Measurements from ENCODE around the gene DLG1.
"Not testable (repeated sequence)": the region's sequence is repeated elsewhere in the genome, so short reads cannot be mapped to it uniquely, and the experiment has no call there.

The DLG1 gene

DNA sequence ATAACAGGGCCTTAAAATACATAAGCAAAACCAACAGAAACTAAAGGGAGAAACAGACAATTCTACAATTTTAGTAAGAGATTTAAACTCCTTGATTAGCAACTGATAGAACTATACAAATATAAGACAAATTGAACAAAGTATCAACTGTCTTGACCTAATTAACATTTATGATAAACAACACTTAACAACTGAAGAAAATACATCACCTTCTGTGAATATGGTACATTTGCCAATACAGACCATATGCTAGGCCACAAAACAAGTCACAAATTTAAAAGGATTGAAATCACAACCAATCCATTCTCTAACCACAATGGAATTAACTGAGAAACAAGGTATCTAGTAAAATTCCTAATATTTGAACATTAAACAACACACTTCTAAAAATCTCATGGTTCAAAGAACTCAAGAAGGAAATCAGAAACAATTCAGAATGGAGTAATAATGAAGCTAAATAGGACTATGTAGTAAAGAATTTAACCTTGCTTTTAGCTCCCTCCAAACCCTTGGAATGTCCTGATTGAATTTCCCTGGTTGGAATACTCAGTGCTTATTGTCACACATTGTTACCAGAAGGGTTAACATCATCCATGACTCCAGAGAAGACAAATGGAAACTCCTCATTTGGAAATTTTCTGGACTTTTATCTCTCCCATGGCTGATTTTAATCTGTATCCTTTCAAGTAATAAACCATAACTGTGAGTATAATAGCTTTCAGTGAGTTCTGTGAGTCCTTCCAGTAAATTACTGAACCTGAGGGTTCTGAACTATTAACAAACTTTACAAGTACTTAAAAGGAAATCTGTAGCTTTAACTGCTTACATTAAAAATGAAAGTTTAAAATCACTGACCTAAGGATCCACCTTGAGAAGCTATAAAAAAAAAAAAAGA, 88.8 kb downstream of the DLG1 start:
- DNase-seq (ENCODE audit: low spot score): no peak

- no peak for DNase-seq (ENCODE audit: low spot score)
These were observed 91.5 kb downstream of the DLG1 start for GRCh38 chr3:197206913-197207312.

DNA sequence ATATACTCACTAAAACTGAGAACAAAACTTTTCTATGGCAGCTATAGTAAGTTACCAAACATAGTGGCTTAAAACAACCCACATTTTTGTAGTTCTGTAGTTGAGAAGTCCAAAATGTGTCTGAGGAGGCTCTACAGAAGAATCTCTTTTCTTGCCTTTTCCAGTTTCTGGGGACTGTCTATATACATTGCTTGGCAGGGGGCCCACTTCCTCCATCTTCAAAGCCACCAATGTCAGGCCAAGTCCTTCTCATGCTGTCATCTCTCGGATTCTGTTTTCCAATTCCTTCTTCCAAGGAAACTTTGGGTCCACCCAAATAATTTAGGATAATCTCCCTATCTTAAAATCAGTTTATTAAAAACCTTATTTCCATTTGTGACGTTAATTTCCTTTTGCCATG, 92.7 kb downstream of the DLG1 start:
- DNase-seq (ENCODE audit: low spot score): no peak

GRCh38 chr3:197205265-197205664, 93.1 kb downstream of the DLG1 start:
- no peak for DNase-seq (ENCODE audit: low spot score)

DNA sequence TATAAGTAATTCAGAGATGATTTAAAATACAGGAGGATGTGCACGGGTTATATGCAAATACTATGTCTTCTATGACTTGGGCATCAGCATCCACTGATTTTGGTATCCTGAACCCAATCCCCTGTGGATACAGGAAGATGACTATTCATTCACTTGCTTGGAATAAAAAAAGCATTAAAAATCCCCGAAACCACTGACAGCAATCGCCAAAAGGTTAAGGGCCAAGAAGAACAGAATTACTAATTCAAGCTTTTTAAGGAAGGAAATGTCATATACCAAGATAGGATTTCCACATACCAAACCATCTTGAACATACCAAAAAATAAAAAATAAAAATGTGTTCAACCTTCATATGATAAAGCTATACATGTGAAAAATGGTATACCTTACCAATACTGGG, 93.7 kb downstream of the DLG1 start:
- DNase-seq (ENCODE audit: low spot score): no peak

DNA sequence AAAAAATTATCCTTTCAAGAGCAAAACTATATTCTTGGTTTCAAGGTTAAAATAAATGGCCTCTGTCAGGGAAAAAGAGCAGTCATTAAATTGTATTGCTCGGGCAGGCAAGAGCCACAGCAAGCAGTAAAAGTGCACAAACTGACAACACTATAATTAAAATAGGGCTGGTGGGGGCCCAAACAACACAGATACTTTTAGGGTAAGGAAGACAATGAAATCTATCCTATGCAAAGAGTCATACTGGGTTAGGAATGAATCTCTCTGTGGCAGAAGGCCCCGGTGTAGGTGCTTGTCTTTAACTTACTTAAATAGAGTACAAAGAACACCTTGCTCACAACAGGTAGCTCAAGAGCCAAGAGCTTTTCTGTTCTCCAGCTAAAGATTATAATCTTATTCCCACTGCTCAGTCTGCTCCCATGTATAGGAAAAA, 94.7 kb downstream of the DLG1 start:
- no peak for DNase-seq (ENCODE audit: low spot score)

- DNase-seq (ENCODE audit: low spot score): no peak
These were observed 95.7 kb downstream of the DLG1 start for GRCh38 chr3:197202694-197203093.

DNA sequence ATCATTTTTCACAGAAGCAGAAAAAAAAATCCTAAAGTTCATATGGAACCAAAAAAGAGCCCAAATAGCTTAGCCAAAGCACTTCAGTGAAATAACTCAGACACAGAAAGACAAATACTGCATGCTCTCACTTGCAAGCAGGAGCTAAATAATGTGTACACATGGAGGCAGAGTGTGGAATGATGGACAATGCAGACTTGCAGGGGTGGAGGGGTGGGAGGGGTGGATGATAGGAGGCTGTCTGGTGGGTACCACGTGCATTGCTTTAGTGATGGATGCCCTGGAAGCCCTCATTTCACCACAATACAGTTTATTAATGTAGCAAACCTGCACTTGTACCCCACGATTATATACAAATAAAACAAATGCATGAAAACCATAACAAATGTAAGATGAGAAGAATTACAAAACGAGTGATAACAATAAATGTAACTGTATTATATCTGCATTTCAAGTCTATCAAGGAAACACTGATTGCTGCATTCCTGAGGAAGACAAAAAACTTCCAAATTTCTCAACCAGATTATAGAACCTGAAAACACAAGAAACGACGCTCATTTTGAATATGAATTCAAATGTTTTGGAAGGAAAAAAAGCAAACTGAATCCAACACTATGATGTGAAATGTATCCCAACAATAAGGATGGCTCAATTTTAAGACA, 96.5 kb downstream of the DLG1 start:
- DNase-seq (ENCODE audit: low spot score): no peak

DNA sequence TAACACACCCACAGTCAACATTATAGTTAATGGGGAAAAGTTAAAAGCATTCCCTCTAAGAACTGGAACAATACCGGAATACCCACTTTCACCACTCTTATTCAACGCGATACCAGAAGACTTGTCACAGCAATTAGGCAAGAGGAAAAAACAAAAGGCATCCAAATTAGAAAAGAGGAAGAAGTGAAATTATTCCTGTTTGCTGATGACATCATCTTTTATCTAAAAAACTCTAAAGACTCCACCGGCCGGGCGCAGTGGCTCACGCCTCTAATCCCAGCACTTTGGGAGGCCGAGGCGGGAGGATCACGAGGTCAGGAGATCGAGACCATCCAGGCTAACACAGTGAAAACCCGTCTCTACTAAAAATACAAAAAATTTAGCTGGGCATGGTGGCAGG, 97.6 kb downstream of the DLG1 start:
- not testable (repeated sequence) for DNase-seq (ENCODE audit: low spot score)

- no peak for DNase-seq (ENCODE audit: low spot score)
These were observed 101.1 kb downstream of the DLG1 start for GRCh38 chr3:197197334-197197733.

DNA sequence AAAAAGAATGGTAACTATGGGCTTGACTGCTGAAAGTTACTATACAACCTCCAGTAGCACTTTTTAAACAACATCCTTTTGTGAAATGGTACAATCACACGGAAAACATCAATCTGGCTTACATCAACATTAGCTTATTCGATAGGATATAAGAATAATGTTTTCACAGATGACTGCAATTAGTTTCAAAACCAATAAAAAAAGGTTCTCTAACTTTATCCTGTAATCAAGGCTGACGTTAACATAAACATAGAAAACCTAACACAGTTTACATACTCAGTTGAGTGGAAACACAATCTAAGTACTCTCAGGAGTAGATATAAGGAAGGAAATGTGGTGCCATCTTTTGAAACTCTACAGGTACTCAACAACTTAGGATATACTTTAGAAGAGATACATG, 102.2 kb downstream of the DLG1 start:
- no peak for DNase-seq (ENCODE audit: low spot score)

- DNase-seq (ENCODE audit: low spot score): no peak
These were observed 103.1 kb downstream of the DLG1 start for GRCh38 chr3:197195326-197195725.

DNA sequence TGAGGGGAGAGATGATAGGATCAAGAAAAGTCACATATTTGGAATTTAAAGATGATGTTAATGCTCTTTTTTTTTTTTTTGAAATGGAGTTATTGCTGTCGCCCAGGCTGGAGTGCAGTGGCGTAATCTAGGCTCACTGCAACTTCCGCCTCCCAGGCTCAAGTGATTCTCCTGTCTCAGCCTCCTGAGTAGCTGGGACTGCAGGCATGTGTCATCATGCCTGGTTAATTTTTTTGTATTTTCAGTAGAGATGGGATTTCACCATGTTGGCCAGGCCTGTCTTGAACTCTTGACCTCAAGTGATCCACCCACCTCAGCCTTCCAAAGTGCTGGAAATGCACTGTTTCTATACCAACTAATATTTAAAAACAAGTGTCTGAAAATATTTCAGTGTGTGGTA, 104.7 kb downstream of the DLG1 start:
- not testable (repeated sequence) for DNase-seq (ENCODE audit: low spot score)

DNA sequence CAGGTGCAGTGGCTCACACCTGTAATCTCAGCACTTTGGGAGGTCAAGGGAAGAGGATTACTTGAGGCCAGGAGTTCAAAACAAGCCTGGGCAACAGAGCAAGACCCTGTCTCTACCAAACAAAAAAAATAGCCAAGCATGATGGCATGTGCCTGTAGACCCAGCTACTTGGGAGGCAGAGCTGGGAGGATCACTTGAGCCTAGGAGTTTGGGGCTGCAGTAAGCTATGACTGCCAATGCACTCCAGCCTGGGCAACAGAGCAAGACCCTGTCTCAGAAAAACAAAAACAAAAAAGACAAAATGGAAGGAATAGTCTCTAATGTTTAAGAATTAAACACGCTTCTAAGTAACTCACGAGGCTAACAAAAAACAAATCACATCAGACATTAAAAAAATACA, 106.5 kb downstream of the DLG1 start:
- no peak for DNase-seq (ENCODE audit: low spot score)

- DNase-seq (ENCODE audit: low spot score): no peak
These were observed 108.8 kb downstream of the DLG1 start for GRCh38 chr3:197189623-197190022.

DNA sequence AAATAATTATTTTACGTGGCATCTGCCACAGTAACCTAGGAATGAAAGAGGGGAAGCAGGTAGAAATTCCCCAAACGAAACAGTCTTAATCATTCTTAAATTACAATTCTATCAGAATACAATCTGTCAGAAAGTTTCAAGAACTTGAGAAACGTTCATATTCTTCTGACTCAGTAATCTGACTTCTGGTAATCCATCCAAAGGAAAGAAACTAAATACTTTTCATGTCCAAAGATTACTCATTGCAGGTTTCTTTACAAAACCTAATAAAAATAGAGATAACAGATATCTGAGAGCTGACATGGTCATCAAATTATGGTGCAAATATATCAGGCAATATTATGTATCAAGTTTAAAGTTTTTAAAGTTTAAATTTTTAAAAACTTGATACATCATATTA, 109.4 kb downstream of the DLG1 start:
- DNase-seq (ENCODE audit: low spot score): no peak

GRCh38 chr3:197186887-197187588, 111.4 kb downstream of the DLG1 start:
- DNase-seq (ENCODE audit: low spot score): peak; percentile 31

GRCh38 chr3:197183582-197183981, 114.8 kb downstream of the DLG1 start:
- DNase-seq (ENCODE audit: low spot score): no peak

- DNase-seq (ENCODE audit: low spot score): peak; percentile 35
These were observed 116.7 kb downstream of the DLG1 start for GRCh38 chr3:197181741-197182140.

- no peak for DNase-seq (ENCODE audit: low spot score)
These were observed 119.4 kb downstream of the DLG1 start for GRCh38 chr3:197178998-197179397.

- DNase-seq (ENCODE audit: low spot score): no peak
These were observed 122.9 kb downstream of the DLG1 start for GRCh38 chr3:197175503-197175902.

GRCh38 chr3:197174927-197175326, 123.5 kb downstream of the DLG1 start:
- DNase-seq (ENCODE audit: low spot score): no peak

DNA sequence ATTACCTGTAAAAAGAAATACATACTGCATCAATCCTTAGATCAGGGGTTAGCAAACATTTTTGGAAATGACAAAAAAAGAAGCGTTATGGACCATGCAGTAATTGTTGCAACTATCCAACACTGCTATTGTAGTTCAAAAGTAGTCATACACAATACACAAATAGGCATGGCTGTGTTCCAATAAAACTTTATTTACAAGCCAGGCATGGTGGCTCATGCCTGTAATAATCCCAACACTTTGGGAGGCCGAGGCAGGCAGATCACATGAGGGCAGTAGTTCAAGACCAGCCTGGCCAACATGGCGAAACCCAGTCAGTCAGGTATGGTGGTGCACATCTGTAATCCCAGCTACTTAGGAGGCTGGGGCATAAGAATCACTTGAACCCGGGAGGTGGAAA, 124.8 kb downstream of the DLG1 start:
- DNase-seq (ENCODE audit: low spot score): no peak
